Stimulated activated CD4-positive, alpha-beta T cell treated with anti-CD3 and anti-CD28 coated beads, Interleukin-1b, Interleukin-23, amount 100 ng/mL, for 24 hours (primary cell): Measurements from ENCODE around the gene SLC7A10.

Experiments
- DNase-seq, 4 experiments: peaks; one replicate each; pipeline ENCODE4 v3.0.0-alpha.2; 2020; ENCODE audit warnings: low read depth in 4 of 4, low spot score in 1 of 4

Gene SLC7A10

DNA sequence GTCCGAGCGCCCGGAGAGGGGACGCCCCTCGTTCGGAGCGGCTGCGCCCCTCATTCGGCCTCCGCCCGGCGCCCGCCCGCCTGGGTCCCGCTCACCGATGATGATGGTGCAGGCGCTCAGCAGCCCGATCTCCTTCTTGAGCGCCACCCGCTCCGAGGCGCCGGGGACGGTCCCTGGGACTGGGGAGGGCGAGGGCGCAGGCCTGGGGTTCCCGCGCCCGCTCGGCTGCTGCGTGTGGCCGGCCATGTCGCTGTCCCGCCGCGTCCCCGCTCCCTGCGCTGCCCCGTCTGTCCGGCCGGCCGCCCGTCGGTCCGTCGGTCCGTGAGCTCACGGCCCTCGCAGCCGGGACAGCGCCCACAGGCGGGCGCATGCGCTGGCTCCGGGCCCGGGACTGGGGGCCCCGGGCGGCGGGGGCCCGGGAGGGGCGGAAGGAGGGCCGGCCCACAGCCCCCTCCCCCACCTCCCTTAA is at the start of gene SLC7A10:
TSS of gene SLC7A10 (minus strand) at position 393 of the 469 bp plus-strand sequence. CDS start at position 246, 147 bp downstream.
- no peak for DNase-seq

DNA sequence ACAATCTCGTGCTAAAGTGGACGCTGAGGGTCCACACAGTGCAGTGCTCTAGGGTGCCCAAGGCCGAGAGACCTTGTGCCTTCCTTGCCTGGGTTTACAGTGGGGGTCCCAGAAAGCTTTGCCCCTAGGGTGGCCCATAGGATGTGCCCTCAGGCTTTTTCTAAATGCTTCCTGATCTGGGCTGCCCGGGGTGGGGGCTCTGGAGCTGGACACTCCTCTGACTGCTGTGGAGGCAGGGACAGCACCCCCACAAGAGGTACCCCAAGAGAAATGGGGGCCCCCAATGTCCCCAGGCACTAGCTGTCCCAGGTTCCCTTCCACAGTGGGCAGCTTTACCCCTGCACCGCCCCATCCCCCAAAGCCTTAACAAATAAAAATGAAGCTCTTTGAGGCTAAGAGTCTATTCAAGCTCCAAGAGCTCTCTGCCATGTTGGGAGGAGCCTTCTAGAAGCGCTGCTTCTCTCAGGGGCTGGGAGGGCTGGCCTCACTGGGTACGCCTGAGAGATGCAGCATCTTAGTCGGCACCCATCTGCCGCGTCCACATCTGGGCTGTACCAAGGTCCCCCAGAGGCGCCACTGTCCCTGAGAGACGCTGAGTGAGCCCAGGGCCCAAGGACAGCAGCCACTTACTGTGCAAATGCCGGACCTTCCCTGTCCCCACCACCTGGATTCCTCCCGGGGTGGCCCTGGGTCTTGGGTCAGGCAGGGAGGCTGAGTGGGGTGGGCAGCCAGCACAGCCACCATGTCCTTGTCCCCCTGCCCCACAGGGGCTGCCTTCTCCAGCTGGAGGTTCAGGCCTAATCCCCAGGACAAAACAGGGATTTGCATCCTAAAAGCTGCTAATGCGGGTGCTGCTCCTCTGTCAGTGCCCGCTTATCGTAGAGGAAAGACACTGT is 49.3 kb upstream of the SLC7A10 start:
- no peak for DNase-seq

DNA sequence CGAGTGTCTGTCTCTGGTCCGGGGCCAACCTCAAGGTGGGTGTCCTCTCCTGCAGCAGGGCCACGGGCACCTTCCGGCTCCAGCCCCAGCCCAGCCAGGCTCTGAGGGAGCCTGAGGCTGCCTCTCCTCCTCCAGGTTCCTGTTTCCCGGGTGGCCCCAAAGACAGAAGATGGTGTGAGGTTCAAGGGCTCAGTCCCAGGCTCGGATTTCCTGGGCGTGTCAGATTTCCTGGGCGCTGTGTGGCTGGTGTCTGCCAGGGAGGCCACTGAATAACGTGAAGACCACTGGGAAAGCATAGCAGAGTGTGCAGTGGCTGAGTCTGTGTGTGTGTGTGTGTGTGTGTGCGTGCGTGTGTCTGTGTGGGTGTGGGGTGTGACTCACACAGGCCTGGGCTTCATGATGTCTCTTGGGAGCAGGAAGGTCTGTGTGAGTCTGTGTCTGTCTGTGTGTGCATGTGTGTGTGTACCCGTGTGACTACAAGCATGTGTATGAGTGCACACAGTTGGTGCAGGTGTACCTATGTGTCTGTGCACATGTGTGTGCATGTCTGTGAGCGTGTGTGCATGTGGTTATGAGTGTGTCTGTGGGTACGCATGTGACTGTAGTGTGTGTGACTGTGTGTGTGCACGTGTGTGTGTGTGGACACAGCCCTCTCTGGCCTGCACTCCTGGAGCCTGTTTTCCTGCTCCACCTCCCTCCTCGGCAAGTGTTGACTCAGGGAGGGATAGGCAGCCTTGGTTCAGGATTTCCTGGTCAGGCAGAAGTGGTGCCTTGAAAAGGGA is 48.4 kb upstream of the SLC7A10 start:
- DNase-seq: peak in 3 of 4 experiments; percentile 17 to 38 (median 28)

DNA sequence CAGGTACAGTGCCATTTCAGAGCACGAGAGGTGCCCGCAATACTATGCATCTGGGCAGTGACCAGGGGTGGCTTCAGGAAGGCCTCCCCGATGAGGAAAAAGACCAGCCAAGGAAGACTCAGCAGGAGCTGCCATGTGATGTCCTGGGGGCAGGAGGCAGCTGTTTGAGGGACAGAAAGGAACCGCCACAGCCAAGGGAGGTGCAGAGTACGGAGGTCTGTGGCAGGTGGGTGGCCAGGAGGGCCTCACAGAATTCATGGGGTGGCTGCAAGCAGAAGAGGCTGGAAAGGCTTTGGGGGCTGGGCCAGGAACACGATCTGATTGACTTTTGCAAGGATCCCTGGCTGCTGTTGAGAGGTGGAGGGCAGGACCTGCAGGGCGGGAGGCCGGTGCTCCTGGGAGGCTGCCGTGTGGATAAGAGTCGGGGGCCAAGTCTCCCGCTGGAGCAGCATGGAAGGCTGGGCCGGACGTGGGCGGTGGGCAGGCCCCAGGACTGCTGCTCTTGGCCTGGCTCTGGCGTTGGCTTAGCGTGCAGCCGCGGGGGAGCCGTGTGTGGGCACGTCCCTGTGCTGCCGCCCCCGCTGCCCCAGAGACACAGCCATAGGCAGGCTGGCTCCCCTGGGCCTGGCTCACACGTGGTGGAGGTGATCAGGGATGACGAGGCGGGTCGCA is 47.6 kb upstream of the SLC7A10 start:
- no peak for DNase-seq

DNA sequence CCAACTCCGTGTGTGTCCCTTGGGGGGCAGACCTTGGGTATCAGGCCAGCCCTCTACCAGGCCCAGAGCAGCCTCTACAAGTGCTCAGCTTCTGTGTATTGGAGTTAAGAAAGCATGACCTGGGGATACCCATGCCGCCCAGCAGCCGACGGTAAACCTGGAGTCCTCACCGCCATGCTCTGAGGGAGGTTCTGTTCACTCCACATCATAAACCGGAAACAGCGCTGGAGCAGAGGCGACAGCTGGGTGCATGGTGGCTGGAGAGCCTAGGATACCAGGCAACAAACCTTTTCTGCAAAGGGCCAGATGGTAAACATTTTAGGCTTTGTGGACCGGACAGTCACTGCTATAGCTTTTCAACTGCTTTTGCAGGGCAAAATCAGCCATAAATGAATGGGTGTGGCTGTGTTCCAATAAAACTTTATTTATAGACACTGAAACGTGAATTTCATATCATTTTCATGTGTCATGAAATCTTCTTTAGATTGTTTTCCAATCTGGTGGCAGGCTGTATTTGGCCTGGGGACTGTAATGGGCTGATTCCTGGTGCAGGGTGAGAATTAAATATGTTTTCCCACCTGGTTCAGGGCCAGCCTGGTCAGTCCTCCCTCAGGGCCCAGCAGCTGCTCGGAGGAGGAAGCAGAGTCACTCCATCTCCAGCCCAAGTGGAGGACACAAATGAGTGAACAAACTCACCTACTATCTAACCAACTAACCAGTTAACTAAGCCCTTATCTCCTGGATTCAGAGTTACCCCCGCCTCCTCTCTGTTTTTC is 45.8 kb upstream of the SLC7A10 start:
- no peak for DNase-seq

DNA sequence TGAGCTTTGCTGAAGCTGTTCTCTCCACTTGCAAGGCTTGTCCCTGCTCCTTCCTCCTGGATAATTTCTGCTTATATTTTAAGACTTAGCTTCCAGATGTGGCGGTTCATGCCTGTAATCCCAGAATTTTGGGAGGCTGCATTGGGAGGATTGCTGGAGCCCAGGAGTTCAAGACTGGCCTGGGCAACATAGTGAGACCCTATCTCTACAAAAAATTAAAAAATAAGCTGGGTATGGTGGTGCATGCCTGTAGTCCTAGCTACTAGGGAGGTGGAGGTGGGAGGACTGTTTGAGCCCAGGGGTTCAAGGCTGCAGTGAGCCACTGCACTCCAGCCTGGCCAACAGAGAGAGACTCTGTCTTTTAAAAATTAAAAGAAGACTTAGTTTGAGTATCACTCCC is 45.1 kb upstream of the SLC7A10 start:
- no peak for DNase-seq

DNA sequence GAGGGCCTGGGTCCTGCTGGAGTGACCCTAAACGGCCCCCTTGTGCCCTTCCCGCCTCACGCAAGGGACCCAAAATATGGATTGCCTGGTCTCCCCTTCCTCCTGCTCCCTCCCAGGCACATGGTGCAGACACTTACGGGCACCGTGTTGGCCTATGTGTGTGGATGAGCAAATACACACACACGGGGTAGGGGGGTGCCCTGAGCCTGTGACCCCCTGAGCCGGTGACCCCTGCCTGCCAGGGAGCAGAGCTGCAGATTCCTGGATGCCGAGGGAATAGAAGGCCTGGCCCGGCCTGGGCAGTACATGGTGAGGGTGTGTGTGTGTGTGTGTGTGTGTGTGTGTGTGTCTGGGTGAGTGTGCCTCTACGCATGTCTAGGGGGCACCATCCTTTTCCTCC is 43.4 kb upstream of the SLC7A10 start:
- no peak for DNase-seq

DNA sequence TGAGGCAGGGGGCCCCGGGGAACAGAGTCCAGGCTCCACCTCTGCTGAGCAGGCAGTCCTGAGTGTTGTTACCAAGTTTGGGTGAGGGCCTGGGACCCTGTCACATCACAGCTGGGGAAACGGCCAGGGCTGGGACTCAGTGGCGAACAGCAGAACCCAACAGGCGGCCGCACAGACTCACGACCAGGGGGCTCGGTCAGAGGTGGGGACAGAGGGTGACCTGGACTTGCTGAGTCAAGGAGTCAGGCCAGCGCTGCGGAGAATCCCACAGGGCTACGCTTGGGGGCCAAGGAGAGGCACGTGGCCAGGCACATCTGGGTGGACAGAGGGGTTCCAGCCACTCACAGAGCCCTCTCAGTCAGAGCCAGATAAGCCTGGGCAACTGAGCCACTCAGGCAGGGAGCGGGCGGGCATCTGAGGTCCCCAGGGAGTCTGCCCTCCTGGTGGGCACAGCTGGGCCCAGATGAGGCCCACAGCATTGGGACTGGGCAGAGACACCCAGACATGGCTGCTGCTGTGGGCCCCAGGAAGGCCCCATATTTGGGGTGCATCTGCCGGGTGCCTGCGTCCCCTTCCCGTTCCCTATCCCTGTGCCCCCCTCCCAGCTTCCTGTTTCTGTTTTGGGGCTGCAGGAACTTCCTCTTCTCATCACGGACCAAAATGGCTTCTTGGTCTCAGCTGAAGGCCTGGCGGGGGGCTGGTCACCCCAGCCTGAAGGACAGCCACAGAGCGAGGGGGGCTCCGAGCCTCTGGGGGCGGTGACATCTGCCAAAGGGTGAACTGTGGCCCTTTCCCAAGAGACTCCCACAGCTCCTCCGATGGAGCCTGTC is 42.7 kb upstream of the SLC7A10 start:
- no peak for DNase-seq

DNA sequence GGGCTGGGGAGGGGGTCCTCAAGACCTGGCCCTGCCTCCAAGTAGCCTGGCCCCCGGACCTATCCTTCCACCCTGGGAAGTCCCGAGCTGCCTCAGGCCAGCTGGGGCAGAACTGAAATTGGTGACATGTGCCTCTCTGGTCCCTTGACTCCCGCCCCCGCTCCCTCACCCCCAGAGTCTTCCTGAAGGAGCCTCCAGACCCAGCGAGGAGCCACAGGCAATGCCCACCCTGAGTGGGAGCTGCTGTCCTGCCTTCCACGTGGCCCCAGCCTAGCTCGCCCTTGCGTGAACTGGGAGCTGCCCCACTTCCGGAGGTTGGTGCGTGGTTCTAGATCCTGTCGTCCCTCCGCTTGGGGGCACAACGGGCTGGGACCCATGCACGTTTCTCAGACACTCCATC is 42.1 kb upstream of the SLC7A10 start:
- no peak for DNase-seq

DNA sequence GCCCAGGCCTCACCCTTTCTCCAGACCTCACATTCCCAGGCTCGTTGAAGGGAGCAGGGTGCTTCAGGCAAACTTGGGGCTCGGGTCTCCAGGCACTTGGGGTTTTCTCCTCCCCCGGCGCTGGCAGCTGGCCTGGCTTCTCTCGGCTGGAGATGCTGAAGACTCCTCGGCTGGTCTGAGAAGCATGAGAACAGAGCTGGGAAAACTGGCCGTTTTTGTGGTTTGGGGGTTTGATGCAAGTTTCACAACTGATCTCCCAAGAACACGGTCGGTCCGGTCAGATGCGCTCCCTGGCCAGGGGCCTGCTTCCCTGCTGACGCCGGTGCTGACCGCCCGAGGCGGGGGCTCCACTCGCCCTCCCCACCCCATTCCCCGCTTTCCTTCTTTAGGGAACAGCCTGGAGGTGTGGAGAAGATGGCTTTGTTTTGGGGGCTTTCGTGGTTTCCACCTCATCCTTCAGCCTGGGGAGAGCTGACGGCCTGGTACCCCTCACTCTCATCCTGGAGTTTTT is 41.4 kb upstream of the SLC7A10 start:
- DNase-seq: no peak

DNA sequence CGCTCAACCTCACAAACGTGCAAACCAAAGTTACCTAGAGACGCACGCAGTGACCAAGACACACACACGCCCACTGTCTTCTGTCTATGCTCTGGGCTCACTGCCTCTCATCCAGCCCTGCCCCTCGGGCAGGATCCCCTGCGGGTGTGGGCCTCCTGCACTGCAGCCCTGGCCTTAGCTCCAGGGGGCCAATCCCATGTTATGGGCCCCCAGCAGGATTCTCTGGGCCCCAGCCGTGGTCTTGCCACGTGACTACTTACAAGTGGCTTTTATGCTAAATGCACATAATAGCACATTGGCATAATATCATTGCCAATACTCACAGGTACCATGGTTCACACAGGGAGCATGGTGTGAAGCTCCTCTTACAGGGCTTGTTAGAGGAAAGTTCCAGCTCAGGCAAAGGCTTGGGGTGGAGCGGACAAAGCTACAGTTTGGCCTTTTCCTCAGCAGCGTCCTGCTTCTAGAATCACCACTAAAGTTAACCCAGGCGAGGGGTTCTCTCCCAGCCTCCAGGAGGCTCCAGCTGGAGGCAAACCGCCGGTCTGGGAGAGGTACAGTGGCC is 39.3 kb upstream of the SLC7A10 start:
- no peak for DNase-seq

DNA sequence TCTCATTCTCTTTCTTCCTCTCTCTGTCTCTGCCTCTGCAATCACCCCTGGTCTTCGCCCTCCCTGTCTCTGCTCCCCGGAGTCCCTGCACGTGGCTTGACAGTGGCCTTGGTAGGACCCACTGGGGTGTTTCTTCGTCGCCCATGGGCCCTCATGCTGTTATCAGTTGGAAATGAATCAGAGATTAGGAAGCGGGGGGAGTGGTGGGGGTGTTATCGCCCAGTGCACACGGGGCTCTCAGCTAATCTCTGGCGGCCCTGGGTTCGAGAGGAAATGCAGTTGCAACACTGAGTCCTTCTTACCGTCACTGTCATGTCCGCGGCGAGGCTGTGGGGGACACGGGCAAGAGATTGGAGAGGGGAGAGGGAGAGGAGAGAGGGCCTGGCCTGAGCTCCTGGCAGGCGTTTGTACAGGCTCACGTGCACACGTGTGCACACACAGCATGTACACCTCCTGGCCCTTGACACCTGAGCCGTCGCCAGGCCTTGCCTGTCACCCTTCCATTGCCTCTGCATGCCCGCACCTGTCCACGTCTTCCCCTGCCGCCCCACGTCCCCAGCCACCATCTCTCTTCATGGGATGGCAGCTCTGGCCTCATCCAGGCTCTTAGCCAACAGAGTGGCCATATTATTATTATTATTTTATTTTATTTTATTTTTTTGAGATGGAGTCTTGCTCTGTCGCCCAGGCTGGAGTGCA is 37.8 kb upstream of the SLC7A10 start:
- DNase-seq: no peak

DNA sequence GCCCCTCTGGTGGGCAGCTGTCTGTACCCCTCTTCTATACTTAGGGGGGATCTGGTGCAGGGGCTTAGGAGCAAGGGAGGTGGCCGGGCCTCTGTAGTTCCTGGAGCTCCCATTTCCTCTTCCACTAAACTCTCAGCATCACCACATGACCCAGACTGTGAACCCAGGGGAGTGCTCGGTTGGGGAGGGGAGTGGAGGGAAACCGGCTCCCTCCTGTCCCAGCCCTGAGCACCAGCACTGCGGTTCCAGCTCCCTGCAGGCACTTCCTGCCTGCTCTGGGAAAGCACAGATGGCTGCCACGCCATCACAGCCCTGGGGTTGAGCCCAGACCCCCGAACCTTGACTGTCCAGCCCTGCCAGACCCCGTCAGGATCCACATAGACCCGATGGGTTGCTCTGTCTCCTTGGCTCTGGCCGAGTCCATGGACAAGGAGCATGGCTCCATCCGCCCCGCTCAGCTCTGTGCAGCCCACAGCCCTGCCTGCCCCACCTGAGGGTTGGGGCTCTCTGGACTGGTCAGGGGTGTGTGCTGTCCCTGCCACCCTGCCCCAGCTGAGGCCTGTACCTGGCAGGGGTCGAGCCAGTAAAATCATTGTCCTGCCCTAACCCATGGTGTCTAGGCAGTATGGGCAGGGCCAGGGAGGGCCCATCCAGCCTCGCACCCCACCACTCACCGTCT is 36.0 kb upstream of the SLC7A10 start:
- no peak for DNase-seq

DNA sequence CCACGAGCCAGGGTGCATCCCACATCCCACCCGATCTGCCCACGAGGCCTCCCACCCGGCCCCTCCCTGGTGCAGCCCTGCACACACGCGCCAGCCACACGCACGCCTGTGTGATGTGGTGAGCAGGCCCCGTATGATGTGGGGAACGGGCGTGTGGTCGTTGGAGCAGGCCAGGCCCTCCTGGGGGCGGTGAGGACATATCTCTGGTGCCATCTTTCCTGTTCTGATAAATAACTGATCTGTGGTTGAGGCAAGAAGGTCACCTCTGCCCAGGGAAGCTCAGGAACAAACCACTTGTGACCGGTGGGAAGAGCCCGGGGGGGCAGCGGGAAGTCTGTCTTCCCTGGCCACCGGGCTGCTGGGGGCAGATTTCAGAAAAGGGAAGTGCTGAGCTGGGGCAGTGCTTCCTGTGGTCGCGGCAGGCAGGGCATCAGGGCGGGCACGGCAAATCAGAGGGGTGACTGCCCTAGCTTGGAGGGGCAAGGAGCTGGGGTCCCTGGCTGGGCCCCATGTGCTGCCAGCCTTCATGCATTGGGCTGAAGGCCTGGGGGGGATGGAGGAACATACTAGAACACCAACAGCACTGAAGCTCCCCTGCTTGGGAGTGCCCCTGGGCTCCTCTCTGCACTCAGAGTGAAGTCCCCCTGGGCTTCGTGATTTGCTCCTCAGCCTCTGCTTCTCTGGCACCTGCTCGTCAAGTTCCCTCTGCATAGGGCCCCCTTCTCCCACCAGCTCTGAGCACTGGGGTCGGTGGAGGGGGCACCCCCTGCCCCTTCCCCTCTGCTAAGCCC is 35.2 kb upstream of the SLC7A10 start:
- no peak for DNase-seq

DNA sequence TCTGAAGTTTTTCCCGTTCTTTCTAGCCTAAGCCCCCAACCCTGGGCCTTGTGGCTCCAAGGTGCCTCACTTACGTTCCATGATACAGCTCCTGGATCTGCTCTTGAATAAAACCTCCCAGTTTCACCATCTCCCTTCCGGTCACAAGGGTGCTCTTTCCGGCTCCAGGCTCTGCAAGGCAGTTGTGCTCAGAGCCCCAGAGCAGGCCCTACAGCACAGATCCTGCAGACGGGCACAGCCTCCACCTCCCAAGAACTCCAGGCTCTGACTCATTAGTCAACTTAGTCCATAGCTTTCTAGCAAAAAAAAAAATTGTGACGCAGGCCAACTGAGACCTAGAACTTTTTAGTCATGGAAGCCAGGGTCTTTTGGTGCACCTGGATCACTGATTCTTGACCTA is 33.9 kb upstream of the SLC7A10 start:
- DNase-seq: no peak

DNA sequence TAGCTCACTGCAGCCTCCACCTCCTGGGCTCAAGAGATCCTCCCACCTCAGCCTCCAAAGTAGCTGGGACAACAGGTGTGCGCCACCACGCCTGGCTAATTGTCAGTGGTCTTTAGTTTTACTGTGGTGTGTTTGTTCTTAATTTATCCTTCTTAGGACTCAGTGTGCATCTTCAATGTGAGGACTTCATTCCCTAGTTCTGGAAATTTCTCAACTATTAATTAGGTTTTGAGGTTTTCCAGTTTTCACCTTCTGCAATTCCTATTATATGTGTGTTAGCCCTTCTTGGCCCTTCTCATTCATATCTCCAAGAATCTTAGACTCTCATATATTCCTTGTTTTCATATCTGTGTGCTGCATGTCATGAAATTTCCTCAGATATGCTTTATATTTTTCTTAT is 32.2 kb upstream of the SLC7A10 start:
- DNase-seq: no peak

DNA sequence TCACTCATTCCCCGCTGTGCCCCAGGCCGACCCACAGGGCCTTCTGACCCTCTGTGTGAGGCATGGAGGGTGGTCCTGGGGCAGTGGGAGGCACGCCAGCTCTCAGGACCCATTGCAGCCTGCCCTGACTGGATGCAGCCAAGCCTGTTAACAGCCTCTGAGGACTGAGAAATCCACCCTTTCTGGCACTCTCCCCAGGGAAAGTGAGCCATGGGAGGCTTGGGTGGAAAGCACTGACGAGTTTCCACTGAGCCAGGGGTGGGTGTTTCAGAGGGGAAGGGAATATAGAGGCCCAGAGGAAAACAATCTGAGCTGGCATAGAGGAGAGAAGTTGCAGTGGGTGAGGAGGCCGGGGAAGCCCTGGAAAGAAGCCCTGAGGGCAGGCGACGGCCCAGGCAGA is 30.6 kb upstream of the SLC7A10 start:
- no peak for DNase-seq
